Smooth muscle cell (in vitro differentiated cells): ENCODE data around the gene ZNF536. TPM values are rescaled to one million over a fixed set of nuclear protein-coding genes. Genes with fewer than 3 reads are reported as not detected.

Experiments used
- DNase-seq: peaks from one replicate; lab custom pipeline; 2025; ENCODE audit not compliant: unreplicated experiment; lab: John Stamatoyannopoulos, UW
- H2AFZ ChIP-seq: fragments of 200-600 bp; sonication (generic); 2 replicates; pipeline ENCODE4 v1.6.0; 2016; ENCODE audit warnings: antibody characterized with exemption, low read depth, mild to moderate bottlenecking
- H3F3A ChIP-seq: fragments of 200-600 bp; sonication (generic); 2 replicates; pipeline ENCODE4 v1.6.0; 2017; ENCODE audit warnings: antibody characterized with exemption, low read depth
- H3K27ac ChIP-seq: fragments of 200-600 bp; sonication (generic); 2 replicates; pipeline ENCODE4 v1.5.1; 2016; ENCODE audit warnings: low read depth, mild to moderate bottlenecking
- H3K27me3 ChIP-seq: fragments of 200-600 bp; sonication (generic); 2 replicates; pipeline ENCODE4 v1.6.1; 2016; ENCODE audit warnings: low read depth, mild to moderate bottlenecking
- H3K36me3 ChIP-seq: fragments of 200-600 bp; sonication (generic); 2 replicates; pipeline ENCODE4 v1.5.1; 2016; ENCODE audit warnings: low read depth
- H3K4me1 ChIP-seq: fragments of 200-600 bp; sonication (generic); 2 replicates; pipeline ENCODE4 v1.5.1; 2016; ENCODE audit warnings: low read depth
- H3K4me2 ChIP-seq: fragments of 200-600 bp; sonication (generic); 2 replicates; pipeline ENCODE4 v1.6.0; 2016; ENCODE audit warnings: mild to moderate bottlenecking
- H3K4me3 ChIP-seq: fragments of 200-600 bp; sonication (generic); 2 replicates; pipeline ENCODE4 v1.5.1; 2016; ENCODE audit warnings: mild to moderate bottlenecking
- H3K79me2 ChIP-seq: fragments of 200-600 bp; sonication (generic); 2 replicates; pipeline ENCODE4 v1.6.0; 2016; ENCODE audit warnings: low read depth, mild to moderate bottlenecking
- H3K9ac ChIP-seq: fragments of 200-600 bp; sonication (generic); 2 replicates; pipeline ENCODE4 v1.6.0; 2016; ENCODE audit warnings: low read depth
- H3K9me3 ChIP-seq: fragments of 200-600 bp; sonication (generic); replicated peaks from 2 replicates; pipeline ENCODE4 v1.5.1; 2016; ENCODE audit warnings: low read depth
- H4K20me1 ChIP-seq: fragments of 200-600 bp; sonication (generic); 2 replicates; pipeline ENCODE4 v1.6.0; 2016; ENCODE audit warnings: low read depth
- WGBS: methylation state at CpG from one replicate; pipeline ENCODE4 v1.1.7; 2016; ENCODE audit warnings: low lambda C conversion rate; 5-methylcytosine and 5-hydroxymethylcytosine counted together
- polyA plus RNA-seq: library from polyadenylated mRNA; unstranded; fragments of >200 nt; fragmentation: Nextera tagmentation; extraction: Ambion mirVana; gene quantifications from 2 replicates; pipeline ENCODE4 v1.2.1, GENCODE V29; 2016
- total RNA-seq: library from RNA; depleted of rRNA; stranded (reverse); fragments of >200 nt; gene quantifications from 2 replicates; pipeline ENCODE4 v1.2.3, GENCODE V29; 2014
- TF ChIP-seq, protein P1 (sequence below): fragments of 200-600 bp; sonication (generic); IDR thresholded peaks from 2 replicates; pipeline ENCODE4 v1.5.1; 2017; ENCODE audit warnings: borderline replicate concordance, mild to moderate bottlenecking, antibody characterized with exemption; ENCODE audit not compliant: insufficient read depth, poor library complexity, severe bottlenecking

ZNF536 gene
- total and polyA plus RNA-seq, 2 experiments from 2014 or later: not detected

DNA sequence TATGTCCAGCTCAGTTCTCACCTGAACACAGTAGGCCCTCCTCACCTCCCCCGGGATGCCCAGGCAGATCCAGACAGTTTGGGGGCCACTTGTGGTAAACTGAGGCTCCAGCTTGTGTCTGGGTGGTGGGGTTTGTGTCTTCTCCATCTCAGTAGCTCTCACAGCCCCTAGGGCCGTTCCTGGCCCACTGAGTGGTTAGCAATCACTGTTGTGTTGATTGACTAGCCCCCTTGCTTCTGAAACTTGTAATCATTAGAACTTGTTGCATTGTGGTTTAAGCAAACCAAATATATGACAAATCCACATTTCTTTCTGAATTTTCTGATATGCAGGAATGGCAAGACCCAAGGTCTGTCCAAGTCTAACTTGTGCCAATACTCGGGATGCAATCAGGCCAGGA lies 13.9 kb upstream of the ZNF536 start:
- TF ChIP-seq, protein P1, sequence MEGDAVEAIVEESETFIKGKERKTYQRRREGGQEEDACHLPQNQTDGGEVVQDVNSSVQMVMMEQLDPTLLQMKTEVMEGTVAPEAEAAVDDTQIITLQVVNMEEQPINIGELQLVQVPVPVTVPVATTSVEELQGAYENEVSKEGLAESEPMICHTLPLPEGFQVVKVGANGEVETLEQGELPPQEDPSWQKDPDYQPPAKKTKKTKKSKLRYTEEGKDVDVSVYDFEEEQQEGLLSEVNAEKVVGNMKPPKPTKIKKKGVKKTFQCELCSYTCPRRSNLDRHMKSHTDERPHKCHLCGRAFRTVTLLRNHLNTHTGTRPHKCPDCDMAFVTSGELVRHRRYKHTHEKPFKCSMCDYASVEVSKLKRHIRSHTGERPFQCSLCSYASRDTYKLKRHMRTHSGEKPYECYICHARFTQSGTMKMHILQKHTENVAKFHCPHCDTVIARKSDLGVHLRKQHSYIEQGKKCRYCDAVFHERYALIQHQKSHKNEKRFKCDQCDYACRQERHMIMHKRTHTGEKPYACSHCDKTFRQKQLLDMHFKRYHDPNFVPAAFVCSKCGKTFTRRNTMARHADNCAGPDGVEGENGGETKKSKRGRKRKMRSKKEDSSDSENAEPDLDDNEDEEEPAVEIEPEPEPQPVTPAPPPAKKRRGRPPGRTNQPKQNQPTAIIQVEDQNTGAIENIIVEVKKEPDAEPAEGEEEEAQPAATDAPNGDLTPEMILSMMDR: no peak
- no peaks in the 10 kb centered on the region for H3K79me2 ChIP-seq
- H3F3A ChIP-seq: no peaks in the 10 kb centered on the region
- H2AFZ ChIP-seq: no peak overlapping the region
- no peak for DNase-seq
- H3K27ac ChIP-seq: no peak overlapping the region
- H3K9ac ChIP-seq: no peak overlapping the region
- no peaks in the 10 kb centered on the region for H4K20me1 ChIP-seq
- H3K9me3 ChIP-seq: no peaks in the 10 kb centered on the region
- H3K4me2 ChIP-seq: no peak overlapping the region
- 94% methylated on average over 3 of the region's 3 CpGs for WGBS
- H3K36me3 ChIP-seq: no peaks in the 10 kb centered on the region
- H3K27me3 ChIP-seq: no peaks in the 10 kb centered on the region
- no peak overlapping the region for H3K4me3 ChIP-seq
- peaks cover 13% of the 10 kb centered on the region for H3K4me1 ChIP-seq

DNA sequence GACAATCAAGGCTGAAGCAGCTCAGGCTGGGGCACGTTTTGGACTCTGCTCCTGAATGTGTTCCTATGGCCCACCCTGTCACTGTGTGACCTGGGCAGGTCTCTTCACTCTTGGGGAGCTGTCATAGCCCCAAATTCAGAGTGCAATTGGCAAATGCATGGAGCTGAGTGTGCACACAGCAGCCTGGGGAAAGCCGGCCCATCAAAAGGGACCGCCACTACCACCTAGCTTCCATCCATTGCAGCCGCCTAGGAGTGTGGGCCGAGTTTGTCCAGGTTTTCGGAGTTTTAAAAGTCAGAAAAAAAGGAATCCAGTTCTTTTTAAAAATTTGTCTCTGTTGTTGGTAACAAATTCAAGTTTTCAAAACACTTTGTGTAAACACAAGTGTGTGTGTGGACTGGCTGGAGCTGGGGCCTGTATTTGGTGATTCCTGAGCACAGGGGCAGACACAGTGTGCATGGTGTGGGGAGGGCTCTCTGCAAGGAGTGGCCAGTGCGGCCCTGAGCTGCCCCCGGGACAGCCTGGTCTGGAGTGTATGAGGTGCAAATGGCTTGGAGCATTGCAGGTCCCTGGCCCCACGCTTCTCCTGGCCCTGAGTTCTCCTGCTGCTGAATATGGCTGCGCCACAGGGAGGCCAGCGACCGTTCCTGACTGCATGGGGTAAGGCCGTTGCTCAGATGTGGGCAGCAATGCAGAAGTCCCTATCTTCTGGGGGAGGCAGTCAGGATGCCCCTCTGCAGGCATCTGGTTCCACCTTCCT lies 13.2 kb upstream of the ZNF536 start:
- Histone ChIP-seq H3K4me1 (peaks cover 13% of the 10 kb centered on the region), H3K9ac (no peak overlapping the region), H3F3A (no peaks in the 10 kb centered on the region), H3K79me2 (no peaks in the 10 kb centered on the region), H2AFZ (no peak overlapping the region), H3K27ac (no peak overlapping the region), H3K27me3 (peaks cover 5% of the 10 kb centered on the region), H3K4me3 (no peak overlapping the region), H4K20me1 (no peaks in the 10 kb centered on the region), H3K9me3 (no peaks in the 10 kb centered on the region), H3K36me3 (no peaks in the 10 kb centered on the region), H3K4me2 (no peak overlapping the region)
- 96% methylated on average over 13 of the region's 13 CpGs for WGBS
- TF ChIP-seq, protein P1: no peak
- no peak for DNase-seq

DNA sequence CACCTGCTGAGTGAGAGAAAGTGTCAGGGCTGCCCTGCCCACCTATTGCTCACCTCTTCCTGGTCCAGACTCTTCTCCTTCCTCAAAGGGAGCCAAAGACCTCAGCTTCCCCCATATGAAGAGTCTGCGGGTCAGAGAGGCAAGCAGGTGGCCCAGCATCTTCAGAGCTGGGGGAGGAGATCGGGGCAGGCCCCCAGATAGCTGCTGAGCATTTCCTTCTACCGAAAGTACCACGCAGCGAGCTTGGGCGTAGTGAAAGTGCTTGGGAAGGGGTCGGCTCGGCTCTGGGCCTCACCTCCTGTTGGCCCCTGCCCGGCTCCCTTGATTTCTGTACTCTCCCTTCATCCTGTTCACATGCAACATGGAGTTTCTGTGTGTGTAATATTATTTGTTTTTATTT lies 12.2 kb upstream of the ZNF536 start:
- H2AFZ ChIP-seq: no peak overlapping the region
- no peaks in the 10 kb centered on the region for H3K79me2 ChIP-seq
- 95% methylated on average over 9 of the region's 9 CpGs for WGBS
- H3K4me1 ChIP-seq: peaks cover 13% of the 10 kb centered on the region
- H3K27me3 ChIP-seq: peaks cover 15% of the 10 kb centered on the region
- no peaks in the 10 kb centered on the region for H3K9me3 ChIP-seq
- H3K9ac ChIP-seq: no peak overlapping the region
- H3K36me3 ChIP-seq: no peaks in the 10 kb centered on the region
- no peak overlapping the region for H3K27ac ChIP-seq
- no peak overlapping the region for H3K4me2 ChIP-seq
- TF ChIP-seq, protein P1: no peak
- no peak for DNase-seq
- no peaks in the 10 kb centered on the region for H4K20me1 ChIP-seq
- no peaks in the 10 kb centered on the region for H3F3A ChIP-seq
- no peak overlapping the region for H3K4me3 ChIP-seq
